Glomerular visceral epithelial cell (primary cell): ENCODE results near the gene UBL7.
A peak's percentile ranks its signal among the peaks of the same experiment; 100 is the strongest.
"Not testable (repeated sequence)": the region's sequence is repeated elsewhere in the genome, so short reads cannot be mapped to it uniquely, and the experiment has no call there.

Source experiments
- DNase-seq: peaks from one replicate; pipeline ENCODE4 v3.0.0-alpha.2; 2016; ENCODE audit errors: extremely low spot score

UBL7 gene, protein sequence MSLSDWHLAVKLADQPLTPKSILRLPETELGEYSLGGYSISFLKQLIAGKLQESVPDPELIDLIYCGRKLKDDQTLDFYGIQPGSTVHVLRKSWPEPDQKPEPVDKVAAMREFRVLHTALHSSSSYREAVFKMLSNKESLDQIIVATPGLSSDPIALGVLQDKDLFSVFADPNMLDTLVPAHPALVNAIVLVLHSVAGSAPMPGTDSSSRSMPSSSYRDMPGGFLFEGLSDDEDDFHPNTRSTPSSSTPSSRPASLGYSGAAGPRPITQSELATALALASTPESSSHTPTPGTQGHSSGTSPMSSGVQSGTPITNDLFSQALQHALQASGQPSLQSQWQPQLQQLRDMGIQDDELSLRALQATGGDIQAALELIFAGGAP

DNA sequence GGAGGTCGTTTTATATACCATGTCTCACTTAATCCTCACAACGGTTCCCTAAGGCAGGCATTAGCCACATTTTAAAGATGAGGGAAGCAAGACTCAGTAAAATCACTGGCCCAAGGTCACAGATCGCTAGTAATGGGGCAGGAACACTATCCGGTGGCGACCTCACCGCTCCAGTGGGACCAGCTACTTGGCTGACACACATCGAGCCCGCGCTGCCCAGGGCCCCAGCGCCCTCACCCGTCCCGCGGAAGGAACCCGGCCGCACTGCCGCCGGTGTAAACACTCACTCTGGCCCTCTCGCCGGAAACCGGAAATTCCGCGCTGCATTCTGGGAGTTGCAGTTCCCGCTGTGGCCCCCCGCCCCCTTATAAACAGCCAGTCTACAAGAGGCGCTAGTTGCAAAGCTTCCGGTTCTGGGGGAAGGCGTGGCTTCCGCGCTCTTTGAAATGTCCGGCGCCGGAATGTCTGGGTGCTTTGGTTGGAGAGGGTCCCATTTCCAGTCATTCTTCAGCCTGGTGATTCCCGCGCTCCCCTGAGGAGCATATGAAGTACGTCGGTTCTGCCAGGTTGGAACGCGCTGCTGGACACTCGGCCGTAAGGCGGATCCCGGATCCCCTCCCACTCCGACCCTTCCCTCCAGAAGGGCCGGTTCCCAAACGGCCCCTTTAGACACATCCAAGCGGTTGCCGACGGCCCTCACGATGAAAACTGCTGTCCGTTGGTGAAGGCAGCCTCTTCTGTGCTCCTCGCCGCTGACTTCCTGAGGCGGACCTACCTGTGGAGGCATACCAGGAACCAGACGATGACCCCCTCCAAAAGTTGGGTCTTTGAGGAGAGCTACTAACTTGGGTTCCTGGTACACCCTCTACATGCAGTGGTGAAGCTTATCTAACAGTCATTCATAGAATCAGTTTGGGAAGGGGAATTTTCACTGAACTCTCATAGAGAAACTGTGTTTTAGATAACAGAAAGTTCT, at the start of gene UBL7:
Gene UBL7, minus strand, starts transcription at position 290 of the 976 bp plus-strand sequence. CDS start 2,293 bp downstream, outside the sequence.
- peak; percentile 97 for DNase-seq

DNA sequence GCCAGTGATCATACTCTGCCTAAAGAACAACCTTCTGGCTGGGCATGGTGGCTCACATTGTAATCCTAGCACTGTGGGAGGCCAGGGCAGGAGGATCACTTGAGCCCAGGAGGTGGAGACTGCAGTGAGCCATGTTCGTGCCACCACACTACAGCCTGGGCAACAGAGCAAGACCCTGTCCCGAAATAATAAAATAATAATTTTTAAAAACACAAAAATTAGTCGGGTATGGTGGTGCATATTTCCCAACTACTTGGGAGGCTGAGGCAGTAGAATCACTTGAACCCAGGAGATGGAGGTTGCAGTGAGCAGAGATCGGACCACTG, 45.5 kb upstream of the UBL7 start:
- no peak for DNase-seq

DNA sequence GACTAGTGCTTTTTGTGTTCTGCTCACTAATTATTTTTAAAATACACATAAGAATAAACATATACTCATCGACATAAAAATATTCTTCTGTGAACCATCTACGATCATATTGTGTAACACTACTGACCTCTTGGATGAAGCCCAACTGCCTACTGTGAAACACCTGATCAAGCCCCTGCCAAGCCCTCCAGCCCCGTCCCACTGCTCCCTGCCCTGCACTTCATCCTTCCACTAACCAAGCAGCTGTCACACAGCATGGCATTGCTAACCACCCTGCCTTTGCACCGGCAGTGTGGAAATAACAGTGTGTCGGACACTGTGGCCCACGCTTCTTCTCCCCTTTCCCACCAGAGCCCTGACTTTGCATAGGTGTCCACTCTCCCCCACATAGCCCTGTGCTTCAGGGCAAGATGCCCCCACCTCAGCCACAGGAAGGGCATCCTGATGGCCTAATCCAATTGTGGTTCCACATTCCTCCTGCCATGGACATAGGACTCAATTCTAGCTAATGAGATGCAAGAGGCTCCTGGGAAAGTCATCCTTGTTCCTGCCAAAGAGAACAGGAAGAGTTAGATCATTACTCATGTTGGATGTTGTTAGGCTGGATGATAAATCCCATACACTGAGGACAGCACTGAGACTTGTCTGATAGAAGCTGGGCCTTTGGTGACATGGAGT, 45.0 kb upstream of the UBL7 start:
- no peak for DNase-seq

DNA sequence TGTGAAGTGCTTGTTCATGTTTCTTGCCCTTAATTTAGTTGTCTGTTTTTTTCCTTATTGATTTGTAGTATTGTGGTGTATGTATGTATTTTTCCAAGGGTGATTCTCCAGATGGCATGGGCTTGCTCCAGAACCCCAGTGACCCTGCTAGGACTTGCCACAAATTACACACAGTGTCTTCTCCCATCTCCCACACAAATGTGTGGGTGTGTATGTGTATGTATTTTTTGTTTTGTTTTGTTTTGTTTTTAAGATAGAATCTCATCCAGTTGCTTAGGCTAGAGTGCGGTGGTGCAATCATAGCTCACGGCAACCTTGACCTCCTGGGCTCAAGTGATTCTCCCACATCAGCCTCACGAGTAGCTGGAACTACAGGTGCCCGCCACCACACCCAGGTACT, 43.9 kb upstream of the UBL7 start:
- no peak for DNase-seq

DNA sequence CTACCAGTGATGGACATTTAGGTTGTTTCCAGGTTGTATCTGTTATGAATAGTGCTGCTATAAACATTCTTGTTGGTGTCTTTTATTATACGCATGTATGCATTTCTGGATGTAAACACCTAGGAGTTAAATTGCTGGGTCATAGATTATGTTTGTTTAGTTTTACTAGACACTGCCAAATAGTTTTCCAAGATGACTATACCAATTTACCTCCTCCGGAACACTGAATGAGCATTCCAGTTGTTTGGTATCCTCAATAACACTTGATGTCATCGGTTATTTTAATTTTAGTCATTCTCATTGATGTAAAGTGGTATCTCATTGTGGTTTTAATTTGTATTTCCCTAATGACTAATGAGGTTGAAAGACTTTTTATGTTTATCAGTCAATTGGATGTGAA, 43.5 kb upstream of the UBL7 start:
- DNase-seq = no peak

DNA sequence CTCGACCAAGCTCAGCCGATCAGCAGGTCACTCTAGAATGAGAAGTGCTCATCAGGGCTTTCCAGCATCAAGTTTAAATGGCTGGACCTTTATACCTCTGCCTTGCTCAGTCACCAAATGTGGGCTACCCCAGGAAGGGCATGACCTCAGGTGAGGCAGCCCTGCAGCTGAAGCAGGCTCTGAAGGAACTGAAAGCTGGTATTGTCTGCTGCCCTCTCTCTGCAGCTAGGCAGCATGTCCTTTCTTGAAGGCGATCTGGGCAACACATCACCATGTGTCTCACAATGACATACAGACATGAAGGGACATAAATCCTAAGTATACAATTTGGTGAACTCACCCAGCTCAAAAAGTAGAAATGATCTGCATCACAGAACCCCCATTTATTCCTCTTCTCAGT, 41.3 kb upstream of the UBL7 start:
- DNase-seq = no peak

DNA sequence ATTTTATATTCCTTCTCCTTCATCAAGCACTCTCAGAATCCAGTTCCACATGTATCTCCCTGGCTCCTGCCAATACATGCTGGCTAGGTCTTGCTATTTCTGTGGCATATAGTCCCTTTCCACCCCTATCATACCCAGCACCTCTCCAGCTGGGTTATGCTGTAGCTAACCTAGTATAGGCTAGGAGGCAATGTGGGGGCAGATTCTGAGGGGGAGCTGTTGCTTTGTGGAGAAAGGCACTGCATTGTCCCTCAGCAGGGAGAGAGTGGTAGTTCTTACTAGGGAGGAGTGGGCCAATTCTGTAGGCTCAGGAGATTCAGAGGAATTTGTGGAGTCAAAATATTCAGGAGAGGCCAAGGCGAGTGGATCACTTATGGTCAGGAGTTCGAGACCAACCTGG, 39.4 kb upstream of the UBL7 start:
- no peak for DNase-seq

DNA sequence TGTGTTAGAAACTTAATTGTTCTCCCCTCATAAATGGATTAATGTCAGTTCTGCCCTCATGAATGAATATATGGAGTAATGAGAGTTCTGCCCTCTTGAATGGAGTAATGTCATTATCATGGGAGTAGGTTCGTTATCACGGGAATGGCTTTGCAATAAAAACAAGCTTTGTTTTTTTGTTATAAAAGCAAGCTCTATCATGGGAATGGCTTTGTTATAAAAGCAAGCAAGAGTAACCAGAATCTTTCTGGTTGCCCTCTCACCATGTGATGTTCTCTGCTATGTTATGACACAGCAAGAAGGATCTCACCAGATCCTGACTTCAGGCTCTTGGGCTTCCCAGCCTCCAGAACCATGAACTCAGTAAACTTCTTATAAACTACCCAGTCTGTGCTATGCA, 38.4 kb upstream of the UBL7 start:
- no peak for DNase-seq

DNA sequence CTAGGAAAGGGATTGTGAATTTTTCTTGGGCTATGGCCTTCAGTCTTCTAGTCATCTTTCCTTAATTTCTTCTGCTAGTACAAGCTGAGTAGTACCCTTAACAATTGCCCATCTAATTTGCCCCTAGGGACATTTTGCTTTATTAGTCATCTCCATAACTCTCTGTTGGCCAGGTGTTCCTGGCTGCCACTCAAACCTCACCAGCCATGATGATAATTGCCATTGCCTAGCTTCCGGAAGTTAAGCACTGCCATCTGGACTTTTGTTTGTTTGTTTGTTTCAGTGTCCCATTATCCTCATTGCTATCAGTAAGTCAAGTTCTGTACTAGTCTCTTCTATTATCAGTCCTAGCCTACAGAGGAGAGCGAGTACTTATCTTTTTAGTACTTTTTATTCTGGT, 36.6 kb upstream of the UBL7 start:
- no peak for DNase-seq

DNA sequence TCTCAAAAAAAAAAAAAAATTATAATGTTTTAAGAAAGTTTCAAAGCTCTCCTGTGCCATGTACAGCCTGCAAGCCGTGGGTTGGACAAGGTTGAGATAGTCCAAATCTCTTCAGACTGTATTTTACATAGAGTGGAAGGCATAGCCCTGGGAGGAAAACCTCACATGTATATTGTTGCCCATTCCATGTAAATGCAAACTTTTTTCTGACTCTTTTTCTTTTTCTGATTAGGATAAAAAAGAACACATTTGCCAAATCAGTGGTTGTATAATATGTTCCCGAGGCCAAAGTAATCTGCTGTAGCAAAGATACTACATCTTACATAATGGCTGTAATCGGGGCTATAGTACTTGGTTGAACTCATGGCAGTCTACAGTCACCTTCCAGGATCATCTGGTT, 35.7 kb upstream of the UBL7 start:
- DNase-seq = no peak

DNA sequence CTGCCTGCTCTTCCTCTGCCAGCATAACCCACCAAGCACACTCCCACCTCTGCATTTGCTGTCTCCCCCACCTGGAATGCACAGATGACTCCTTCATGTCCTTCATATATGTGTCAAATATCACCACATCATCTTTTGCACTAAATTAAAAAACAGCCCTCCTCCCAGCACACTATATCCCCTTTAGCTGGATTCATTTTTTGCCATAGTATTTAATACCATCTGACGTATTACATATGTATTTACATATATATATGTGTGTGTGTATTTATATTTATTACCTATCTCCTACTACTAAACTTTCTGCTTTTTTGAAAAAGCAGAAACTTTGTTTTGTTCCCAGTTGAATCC, 29.4 kb upstream of the UBL7 start:
- DNase-seq = no peak

DNA sequence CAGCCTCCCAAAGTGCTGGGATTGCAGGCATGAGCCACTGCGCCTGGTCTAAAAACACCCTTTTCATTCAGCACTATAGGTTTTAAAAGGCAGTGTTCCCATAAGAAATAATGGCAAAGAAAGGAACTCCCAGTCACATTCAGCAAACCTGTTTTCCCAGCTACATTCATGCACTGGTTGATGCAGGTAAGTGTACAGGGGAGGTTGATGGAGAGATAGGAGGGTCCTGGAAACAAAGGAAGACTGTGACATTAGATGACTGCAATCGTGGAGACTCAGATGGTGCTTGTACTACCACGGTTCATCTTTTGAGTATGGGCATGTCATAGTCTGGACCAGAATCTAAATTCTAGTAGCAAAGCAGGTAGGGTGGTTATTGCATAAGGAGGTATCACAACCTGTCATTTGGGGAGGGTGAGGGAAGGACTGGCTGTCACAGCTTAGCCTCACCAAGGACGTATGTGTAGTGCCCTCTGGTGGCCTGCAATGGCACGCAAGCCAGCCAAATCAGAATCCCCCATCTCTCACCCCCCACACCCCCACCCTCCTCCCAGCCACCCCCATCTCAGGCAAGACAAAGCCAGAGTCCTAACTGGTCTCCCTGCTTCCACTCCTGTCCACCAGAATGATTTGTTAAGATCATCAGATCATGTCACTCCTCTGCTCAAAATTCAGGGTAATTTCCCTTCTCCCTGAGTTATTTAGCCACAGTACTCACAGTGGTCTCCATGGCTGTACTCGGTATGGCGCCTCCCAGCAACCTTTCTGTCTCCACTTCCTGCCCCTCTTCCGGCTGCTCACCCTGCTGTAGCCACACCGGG, 28.8 kb upstream of the UBL7 start:
- DNase-seq = peak; percentile 58

DNA sequence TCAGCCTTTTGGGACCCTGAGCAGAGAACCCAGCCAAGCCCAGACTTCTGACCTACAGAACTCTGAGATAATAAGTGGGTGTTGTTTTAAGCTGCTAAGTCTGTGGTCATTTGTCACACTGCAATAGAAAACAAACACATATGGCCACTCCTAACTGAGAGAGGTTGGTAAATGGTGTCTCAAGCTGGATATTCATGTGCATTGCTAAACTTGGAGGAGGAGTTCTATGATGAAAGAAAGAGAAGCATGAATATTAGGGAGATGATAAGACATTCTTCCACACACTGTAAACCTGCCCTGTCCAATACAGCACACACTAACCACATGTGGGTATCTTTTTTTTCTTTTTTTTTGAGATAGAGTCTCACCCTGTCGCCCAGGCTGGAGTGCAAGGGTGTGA, 27.8 kb upstream of the UBL7 start:
- no peak for DNase-seq

DNA sequence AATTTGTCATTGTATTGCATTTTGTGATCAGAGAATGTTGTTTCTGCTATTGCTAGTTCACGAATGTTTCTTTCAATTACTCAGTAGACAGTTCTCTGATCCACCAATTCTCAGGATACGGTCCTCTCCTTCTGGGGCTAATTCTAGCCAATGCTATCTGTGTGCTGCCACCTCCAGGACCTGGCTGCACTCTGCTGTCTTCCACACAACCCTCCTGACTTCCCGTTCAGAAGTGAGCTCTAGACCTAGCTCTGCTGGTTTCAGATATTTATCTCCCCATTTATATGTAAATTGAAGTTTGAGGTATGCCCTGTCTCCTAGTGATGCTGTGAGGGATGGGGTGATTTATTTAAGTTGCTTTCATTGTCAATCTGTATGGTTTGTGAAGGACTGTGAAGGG, 21.7 kb upstream of the UBL7 start:
- no peak for DNase-seq

DNA sequence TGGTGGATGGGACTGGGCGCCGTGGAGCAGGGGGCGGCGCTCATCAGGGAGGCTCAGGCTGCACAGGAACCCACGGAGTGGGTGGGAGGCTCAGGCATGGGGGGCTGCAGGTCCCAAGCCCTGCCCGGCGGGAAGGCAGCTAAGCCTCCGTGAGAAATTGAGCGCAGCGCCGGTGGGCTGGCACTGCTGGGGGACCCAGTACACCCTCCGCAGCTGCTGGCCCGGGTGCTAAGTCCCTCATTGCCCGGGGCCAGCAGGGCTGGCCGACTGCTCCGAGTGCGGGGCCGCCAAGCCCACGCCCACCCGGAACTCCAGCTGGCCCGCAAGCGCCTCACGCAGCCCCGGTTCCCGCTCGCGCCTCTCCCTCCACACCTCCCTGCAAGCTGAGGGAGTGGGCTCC, 19.4 kb upstream of the UBL7 start:
- DNase-seq = not testable (repeated sequence)

DNA sequence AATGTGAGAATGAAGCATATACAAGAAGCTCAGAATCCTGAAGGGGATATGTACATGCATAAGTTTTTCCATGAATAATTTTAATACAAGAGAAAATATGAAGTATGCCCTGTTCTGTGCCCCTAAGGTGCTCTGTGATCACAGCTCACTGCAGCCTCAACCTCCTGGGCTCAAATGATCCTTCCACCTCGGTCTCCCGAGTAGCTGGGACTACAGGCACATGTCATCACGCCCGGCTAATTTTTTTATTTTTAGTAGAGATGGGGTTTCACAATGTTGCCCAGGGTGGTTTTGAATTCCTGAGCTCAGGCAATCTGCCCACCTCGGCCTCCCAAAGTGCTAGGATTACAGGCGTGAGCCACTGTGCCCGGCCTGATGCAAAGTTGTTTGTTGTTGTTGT, 10.7 kb upstream of the UBL7 start:
- DNase-seq = not testable (repeated sequence)

DNA sequence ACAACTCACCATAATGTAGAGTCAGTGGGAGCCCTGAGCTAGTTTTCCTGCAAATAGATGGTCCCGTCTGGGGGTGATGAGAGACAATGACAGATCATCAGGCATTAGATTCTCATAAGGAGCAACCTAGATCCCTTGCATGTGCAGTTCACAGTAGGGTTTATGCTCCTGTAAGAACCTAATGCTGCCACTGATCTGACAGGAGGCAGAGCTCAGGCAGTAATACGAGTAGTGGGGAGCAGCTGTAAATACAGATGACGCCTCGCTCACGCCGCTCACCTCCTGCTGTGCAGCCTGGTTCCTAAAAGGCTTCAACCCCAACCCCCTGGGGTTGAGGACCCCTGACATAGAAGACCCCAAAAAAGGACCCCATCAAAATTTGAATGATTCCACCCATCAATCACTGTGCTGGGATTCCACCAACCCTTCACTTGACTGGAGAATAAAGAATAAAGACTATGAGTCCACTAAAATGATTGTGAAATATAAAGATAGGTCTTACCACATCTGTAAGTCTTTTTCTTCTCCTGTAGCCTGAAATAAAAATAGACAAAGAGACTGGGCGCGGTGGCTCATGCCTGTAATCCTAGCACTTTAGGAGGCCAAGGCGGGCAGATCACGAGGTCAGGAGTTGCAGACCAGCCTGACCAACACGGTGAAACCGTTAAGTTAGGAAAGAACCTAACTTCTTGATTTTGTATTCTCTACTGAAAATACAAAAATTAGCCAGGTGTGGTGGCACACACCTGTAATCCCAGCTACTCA, 9.9 kb upstream of the UBL7 start:
- no peak for DNase-seq

DNA sequence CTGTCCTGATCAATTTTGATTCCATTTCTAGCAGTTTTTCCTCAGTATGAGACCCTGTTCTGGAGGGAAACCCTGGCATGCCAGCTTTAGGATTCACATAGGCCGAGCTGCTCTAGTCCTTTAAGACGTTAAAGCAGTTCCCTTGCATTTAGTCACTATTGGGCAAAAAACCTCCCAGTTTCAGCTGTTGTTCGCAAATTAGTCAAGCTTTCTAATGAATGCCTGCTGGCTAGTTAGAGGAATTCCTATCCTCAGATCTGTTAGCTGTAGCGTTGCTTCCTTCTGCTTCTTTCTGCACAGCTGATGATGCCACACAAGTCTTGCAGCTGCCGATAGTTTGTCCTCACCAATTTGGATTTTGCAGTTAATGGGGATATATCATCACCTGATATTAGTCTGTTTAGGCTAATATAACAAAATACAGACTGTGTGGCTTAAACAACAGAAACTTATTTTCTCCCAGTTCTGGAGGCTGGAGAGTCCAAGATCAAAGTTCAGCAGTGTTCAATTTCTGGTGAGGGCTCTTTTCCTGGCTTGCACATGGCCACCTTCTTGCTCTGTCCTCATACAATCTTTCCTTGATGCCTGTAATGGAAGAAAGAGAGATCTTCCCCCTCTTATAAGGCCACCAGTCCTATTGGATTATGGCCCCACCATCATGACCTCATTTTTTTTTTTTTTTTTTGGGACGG, 7.5 kb upstream of the UBL7 start:
- no peak for DNase-seq

DNA sequence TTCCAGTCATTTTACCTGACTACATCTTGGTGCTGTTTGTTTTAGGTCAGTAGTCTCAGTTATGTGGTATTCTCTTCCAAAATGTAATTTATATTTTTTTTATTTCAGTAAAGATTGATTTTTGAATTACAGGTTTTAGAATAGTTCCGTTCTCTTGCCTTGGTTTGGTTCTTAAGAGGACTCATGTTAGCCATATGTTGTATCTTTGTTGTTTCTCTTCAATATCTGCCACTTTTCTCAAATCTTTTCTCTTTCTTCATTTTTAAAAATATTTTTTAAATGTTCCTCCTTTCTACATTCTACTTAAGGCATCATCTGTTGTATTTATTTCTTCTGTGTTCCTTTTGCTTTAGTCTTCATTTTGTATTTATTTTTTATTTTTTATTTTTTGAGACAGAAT, 5.6 kb upstream of the UBL7 start:
- DNase-seq = no peak

DNA sequence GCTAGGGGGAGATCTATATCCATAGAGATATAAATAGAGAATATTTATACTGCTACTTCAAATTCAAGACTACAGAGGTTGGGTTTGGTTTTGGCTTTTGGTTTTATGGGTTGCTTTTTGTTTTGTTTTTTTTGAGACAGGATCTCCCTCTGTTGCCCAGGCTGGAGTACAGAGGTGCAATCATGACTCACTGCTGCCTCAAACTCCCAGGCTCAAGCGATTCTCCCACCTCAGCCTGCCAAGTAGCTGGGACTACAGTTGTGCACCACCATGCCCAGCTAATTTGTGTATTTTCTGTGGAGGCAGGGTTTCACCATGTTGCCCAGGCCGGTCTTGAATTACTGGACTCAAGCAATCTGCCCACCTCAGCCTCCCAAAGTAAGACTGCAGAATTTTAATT, 3.9 kb upstream of the UBL7 start:
- no peak for DNase-seq
